GM12892 (cell line): Measurements from ENCODE around the gene FBXO10.

Experiments
- POLR2A ChIP-seq: IDR thresholded peaks from 2 replicates; pipeline ENCODE4 v1.6.1; 2011; ENCODE audit warnings: low read depth, low read length, control low read depth
- POLR2AphosphoS5 ChIP-seq: IDR thresholded peaks from 2 replicates; pipeline ENCODE4 v1.6.1; 2011; ENCODE audit warnings: low read depth, low read length, control low read depth
- TAF1 ChIP-seq: IDR thresholded peaks from 2 replicates; pipeline ENCODE4 v1.6.1; 2011; ENCODE audit warnings: low read depth, mild to moderate bottlenecking, control low read depth, low read length, borderline replicate concordance

DNA sequence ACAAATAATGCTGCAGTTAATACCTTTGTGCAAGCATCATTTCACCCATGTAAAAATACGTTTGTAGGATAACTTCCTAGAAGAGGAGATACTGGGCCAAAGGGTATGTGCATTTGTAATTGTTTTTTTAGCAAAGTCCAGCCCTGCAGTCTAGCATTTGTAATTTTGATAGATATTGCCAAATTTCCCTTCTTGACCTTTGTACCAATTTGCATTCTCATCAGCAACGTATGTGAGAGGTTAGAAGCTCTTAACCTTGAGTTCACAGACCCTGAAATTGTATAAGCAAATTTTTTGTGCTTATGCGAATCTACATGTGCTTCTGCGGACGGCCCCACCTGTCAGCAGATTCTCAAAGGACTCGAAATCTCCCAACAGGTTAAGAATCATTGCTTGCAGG is 34.8 kb upstream of the FBXO10 start:
- TF ChIP-seq POLR2A (no peak), POLR2AphosphoS5 (no peak), TAF1 (no peak)
